ENCODE data around the gene GSK3A. TPM values are rescaled to one million over a fixed set of nuclear protein-coding genes. Genes with fewer than 3 reads are reported as not detected.

The GSK3A gene
- total RNA-seq, 4 donors from 2014 or later: 19.1 to 32.6 (median 24.6) TPM

DNA sequence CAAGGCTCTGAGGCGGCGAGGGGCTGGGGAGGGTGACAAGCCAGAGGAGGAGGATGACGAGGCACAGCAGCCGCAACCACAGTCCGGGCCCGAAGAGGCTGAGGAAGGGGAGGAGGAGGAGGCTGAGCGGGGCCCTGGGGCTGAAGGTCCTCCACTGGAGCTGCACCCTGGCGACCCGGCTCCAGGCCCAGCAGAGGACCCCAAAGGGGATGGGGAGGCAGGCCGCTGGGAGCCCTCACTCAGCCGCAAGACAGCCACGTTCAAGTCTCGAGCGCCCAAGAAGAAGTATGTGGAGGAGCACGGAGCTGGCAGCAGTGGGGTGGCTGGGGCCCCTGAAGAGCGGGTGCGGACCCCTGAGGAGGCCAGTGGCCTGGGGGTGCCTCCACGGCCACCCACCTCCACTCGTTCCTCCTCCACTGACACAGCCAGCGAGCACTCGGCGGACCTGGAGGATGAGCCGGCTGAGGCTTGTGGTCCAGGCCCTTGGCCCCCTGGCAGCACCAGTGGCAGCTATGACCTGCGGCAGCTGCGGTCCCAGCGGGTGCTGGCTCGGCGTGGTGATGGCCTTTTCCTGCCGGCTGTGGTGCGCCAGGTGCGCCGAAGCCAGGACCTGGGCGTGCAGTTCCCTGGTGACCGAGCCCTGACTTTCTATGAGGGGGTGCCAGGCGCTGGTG is 29.6 kb upstream of the GSK3A start:
- no peak for TF ChIP-seq POLR2A (IDR thresholded peaks at IDR 0.05)
- TF ChIP-seq, protein P1, sequence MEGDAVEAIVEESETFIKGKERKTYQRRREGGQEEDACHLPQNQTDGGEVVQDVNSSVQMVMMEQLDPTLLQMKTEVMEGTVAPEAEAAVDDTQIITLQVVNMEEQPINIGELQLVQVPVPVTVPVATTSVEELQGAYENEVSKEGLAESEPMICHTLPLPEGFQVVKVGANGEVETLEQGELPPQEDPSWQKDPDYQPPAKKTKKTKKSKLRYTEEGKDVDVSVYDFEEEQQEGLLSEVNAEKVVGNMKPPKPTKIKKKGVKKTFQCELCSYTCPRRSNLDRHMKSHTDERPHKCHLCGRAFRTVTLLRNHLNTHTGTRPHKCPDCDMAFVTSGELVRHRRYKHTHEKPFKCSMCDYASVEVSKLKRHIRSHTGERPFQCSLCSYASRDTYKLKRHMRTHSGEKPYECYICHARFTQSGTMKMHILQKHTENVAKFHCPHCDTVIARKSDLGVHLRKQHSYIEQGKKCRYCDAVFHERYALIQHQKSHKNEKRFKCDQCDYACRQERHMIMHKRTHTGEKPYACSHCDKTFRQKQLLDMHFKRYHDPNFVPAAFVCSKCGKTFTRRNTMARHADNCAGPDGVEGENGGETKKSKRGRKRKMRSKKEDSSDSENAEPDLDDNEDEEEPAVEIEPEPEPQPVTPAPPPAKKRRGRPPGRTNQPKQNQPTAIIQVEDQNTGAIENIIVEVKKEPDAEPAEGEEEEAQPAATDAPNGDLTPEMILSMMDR (IDR thresholded peaks at IDR 0.05): no peak
- no peaks in the 10 kb centered on the region for H3K27me3 ChIP-seq
- DNase-seq: no peak
- no peaks in the 10 kb centered on the region for H3K9me3 ChIP-seq
- intact Hi-C loops (cut with DNase I): no loop called here
- WGBS, 2 donors: 93 to 94% methylated on average over 8 to 18 of the region's 35 CpGs
- no peak overlapping the region for H3K27ac ChIP-seq
- H3K4me3 ChIP-seq (replicated peaks in 1 of 3): no peak overlapping the region
- H3K36me3 ChIP-seq: peaks cover 28 to 29% of the 10 kb centered on the region in 2 donors
- peaks cover 20 to 29% of the 10 kb centered on the region in 2 donors for H3K4me1 ChIP-seq

DNA sequence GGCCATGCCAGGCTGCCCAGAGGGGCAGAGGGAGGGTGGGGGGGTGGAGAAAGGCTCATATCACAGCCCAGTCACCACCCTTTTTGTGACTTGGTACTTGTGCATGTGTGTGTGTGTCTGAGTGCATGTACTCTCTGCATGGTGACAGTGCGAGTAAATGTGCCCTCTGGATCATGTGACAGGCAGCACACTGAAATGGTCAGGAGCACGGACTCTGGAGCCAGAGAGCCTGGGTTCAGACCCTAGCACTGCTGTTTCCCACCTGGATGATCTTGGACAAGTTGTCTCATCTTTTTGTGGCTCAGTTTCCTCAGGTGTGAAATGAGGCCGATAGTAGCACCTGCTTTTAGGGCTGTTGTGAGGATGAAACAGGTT is 28.6 kb upstream of the GSK3A start:
- Histone ChIP-seq H3K36me3 (peaks cover 28 to 29% of the 10 kb centered on the region in 2 donors), H3K4me1 (peaks cover 20 to 29% of the 10 kb centered on the region in 2 donors), H3K9me3 (no peaks in the 10 kb centered on the region), H3K27me3 (no peaks in the 10 kb centered on the region), H3K4me3 (replicated peaks in 1 of 3) (peak overlapping the region in 1 of 3 donors; percentile 49), H3K27ac (peak overlapping the region in 2 of 3 donors; percentile 73 to 90)
- intact Hi-C loops (cut with DNase I): no loop called here
- DNase-seq: peak; percentile 43 to 44
- 42 to 49% methylated on average over 3 of the region's 3 CpGs for WGBS, 2 donors
- TF ChIP-seq, protein P1 (IDR thresholded peaks at IDR 0.05): no peak
- no peak for TF ChIP-seq POLR2A (IDR thresholded peaks at IDR 0.05)

DNA sequence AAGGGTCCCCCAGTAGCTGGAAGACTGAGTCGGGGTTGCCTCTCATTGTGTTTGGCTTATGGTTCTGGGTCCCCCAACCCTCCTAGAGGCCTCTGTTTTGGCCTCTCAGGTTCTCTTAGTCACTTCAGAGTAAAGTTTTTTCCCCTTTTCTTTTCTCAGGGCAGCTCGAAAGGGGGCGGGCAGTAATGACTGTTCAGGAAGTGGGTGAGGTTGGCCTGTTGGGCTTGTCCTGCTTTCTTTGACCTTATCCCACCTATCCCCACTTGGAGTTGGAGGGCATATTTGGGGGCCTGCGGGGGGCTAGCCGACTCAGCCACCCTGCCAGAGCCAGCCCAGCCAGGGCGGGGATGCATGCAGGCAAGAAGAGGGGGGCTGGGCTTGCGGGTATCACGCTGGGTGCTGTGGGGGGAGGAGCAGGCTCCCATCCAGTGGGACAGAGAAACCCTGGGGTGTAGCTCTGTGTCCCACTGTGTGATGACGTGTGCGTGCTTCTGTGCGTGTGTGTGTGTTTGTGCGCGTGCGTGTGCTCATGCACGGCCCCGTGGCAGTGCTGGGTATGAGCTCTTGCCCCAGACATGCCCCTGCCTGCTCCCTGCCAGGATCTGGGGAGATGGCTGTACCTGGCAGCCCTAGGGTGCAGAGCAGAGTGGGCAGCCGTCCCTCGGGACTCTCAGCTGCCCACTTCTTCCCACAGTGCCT is 28.1 kb upstream of the GSK3A start:
- intact Hi-C loops (cut with DNase I): no loop called here
- H3K4me3 ChIP-seq (replicated peaks in 1 of 3): peak overlapping the region in 2 of 3 donors; percentile 49 to 58
- peak; percentile 59 to 62 for DNase-seq
- H3K27ac ChIP-seq: peak overlapping the region; percentile 73 to 94 (median 90)
- peak in 1 of 2 donors; percentile 35 for TF ChIP-seq POLR2A (IDR thresholded peaks at IDR 0.05)
- TF ChIP-seq, protein P1 (IDR thresholded peaks at IDR 0.05): no peak
- 9 to 10% methylated on average over 12 to 14 of the region's 18 CpGs for WGBS, 2 donors
- H3K36me3 ChIP-seq: peaks cover 28 to 29% of the 10 kb centered on the region in 2 donors
- H3K9me3 ChIP-seq: no peaks in the 10 kb centered on the region
- no peaks in the 10 kb centered on the region for H3K27me3 ChIP-seq
- H3K4me1 ChIP-seq: peaks cover 20 to 29% of the 10 kb centered on the region in 2 donors

DNA sequence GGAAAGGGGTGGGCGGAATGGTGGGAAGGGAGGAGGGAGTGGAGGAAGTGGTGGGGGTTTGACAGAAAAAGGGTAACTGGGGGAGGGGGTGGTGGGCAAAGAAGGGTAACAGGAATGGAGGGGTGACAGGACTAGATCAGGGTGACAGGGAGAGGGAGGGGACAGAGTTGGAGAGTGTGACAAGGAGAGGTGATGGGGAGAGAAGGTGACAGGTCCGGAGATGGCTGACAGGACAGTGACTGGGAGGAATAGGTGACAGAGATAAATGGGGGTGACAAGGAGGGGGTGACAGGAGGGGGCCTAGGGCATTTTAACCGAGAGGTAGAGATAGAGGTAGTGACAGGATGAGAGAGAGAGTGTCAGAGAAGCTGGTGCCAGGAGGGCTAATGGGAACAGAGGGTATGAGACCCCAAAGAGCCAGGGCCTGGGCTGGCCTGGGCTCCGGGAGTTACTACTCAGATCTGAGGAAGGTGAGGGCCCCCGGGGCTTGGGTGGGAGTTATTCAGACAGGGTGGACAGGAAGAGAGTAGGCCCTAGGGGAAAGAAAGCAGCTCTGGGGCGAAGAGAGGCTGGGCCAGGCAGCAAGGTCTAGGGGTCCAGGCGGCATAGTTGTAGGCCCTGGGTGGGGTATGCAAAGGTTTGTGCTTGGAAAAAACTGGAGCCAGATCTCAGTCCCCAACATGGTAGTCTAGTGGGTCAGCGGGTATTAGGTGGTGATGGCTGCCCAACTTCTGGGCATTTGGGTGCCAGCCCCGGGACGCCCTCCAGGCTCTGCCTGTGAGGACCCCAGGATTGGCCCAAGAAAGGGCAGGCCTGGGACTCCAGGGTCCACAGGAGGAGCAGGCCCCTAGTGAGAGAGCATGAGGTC is 27.3 kb upstream of the GSK3A start:
- Histone ChIP-seq H3K27me3 (no peaks in the 10 kb centered on the region), H3K4me3 (replicated peaks in 1 of 3) (peak overlapping the region in 2 of 3 donors; percentile 49 to 58), H3K36me3 (peaks cover 25 to 28% of the 10 kb centered on the region in 2 donors), H3K27ac (peak overlapping the region; percentile 73 to 94 (median 90)), H3K9me3 (no peaks in the 10 kb centered on the region), H3K4me1 (peaks cover 20 to 29% of the 10 kb centered on the region in 2 donors)
- WGBS, 2 donors: 32 to 38% methylated on average over 10 of the region's 10 CpGs
- DNase-seq: no peak
- TF ChIP-seq, protein P1 (IDR thresholded peaks at IDR 0.05): no peak
- TF ChIP-seq POLR2A (IDR thresholded peaks at IDR 0.05): no peak
- intact Hi-C loops (cut with DNase I): no loop called here
